Gastroesophageal sphincter (tissue), 4 donors: ENCODE data around the gene ERCC1. TPM values are rescaled to one million over a fixed set of nuclear protein-coding genes. Genes with fewer than 3 reads are reported as not detected.

Experiments used
- ATAC-seq: fragments of 150-250 bp; one replicate; pipeline ENCODE4 v1.9.1; 2016; ENCODE audit warnings: mild to moderate bottlenecking, moderate library complexity
- H3K27ac ChIP-seq, 4 donors: fragments of 200-600 bp; sonication (generic) in 3 of 4; 1 replicate in 3 of 4; 2 replicates in 1 of 4; pipeline ENCODE4 v1.5.1; 2016 to 2019
- H3K27me3 ChIP-seq: fragments of 200-600 bp; sonication (generic); one replicate; pipeline ENCODE4 v1.5.1; 2019
- H3K36me3 ChIP-seq, 2 donors: fragments of 200-600 bp; sonication (generic); one replicate each; pipeline ENCODE4 v1.5.1; 2019; ENCODE audit warnings: control low read depth in 1 of 2
- H3K4me1 ChIP-seq, 3 donors: fragments of 200-600 bp; sonication (generic); 1 replicate in 2 of 3; 2 replicates in 1 of 3; pipeline ENCODE4 v1.5.1; 2016 to 2019; ENCODE audit warnings: control low read depth in 2 of 3
- H3K4me3 ChIP-seq, 2 donors: fragments of 200-600 bp; sonication (generic); one replicate each; pipeline ENCODE4 v1.5.1; 2019; ENCODE audit warnings: mild to moderate bottlenecking in 1 of 2, moderate library complexity in 1 of 2
- H3K9me3 ChIP-seq, 3 donors: fragments of 200-600 bp; sonication (generic); one replicate each; pipeline ENCODE4 v1.5.1; 2017 to 2019; ENCODE audit warnings: control low read depth in 2 of 3
- CTCF ChIP-seq, 4 experiments: fragments of 200-600 bp in 2 of 4; fragments of 450-650 bp in 2 of 4; sonication (generic) in 1 of 4; IDR thresholded peaks; one replicate each; pipeline ENCODE4 v1.5.1; 2017 to 2019; ENCODE audit warnings: antibody characterized with exemption in 4 of 4, mild to moderate bottlenecking in 2 of 4, moderate library complexity in 2 of 4
- EP300 ChIP-seq: sonication (generic); formaldehyde crosslinking; IDR thresholded peaks from one replicate; pipeline ENCODE4 v1.6.1; 2017; ENCODE audit warnings: antibody characterized with exemption, mild to moderate bottlenecking
- POLR2A ChIP-seq, 2 donors: fragments of 450-650 bp; IDR thresholded peaks; one replicate each; pipeline ENCODE4 v1.6.1; 2017; ENCODE audit warnings: antibody characterized with exemption in 2 of 2, mild to moderate bottlenecking in 2 of 2, moderate library complexity in 1 of 2
- POLR2AphosphoS5 ChIP-seq: sonication (generic); formaldehyde crosslinking; IDR thresholded peaks from one replicate; pipeline ENCODE4 v1.6.1; 2017; ENCODE audit warnings: antibody characterized with exemption
- WGBS, 2 donors: methylation state at CpG; one replicate each; pipeline ENCODE4 v1.1.5; 2018; ENCODE audit warnings: low coverage in 1 of 2; 5-methylcytosine and 5-hydroxymethylcytosine counted together
- total RNA-seq, 4 donors: library from RNA; depleted of rRNA; stranded (reverse); fragments of >200 nt; gene quantifications; one replicate each; pipeline ENCODE4 v1.1.0, GENCODE V29; 2016

The ERCC1 gene
- total RNA-seq, 4 donors from 2014 or later, result 52.7 to 84.6 (median 68.4) TPM

GRCh38 chr19:45364696-45365095 is 59.0 kb downstream of the ERCC1 start:
- ATAC-seq, result no peak
- no peak for TF ChIP-seq CTCF (IDR thresholded peaks at IDR 0.05)
- no peak for TF ChIP-seq EP300
- TF ChIP-seq POLR2AphosphoS5, result no peak
- no peak for TF ChIP-seq POLR2A (IDR thresholded peaks at IDR 0.05)
- Histone ChIP-seq H3K4me1 (peaks cover 0 to 13% (median 0%) of the 10 kb centered on the region in 3 donors), H3K27me3 (no peaks in the 10 kb centered on the region), H3K4me3 (no peak overlapping the region), H3K9me3 (no peaks in the 10 kb centered on the region), H3K36me3 (peaks cover 0 to 56% of the 10 kb centered on the region in 2 donors), H3K27ac (no peak overlapping the region)
- WGBS, 2 donors, result no CpG with 5 or more reads among the region's 12 CpGs

- H3K27me3 ChIP-seq, result no peaks in the 10 kb centered on the region
- no peak overlapping the region for H3K27ac ChIP-seq
- no peak for TF ChIP-seq POLR2AphosphoS5
- TF ChIP-seq CTCF (IDR thresholded peaks at IDR 0.05), result no peak
- no peak for TF ChIP-seq POLR2A (IDR thresholded peaks at IDR 0.05)
- TF ChIP-seq EP300, result no peak
- H3K9me3 ChIP-seq, result no peaks in the 10 kb centered on the region
- H3K4me1 ChIP-seq, result peaks cover 0 to 6% (median 0%) of the 10 kb centered on the region in 3 donors
- no peak overlapping the region for H3K4me3 ChIP-seq
- no peak for ATAC-seq
- WGBS, 2 donors, result 80% methylated on average over 1 of the region's 44 CpGs; no CpG with 5 or more reads in 1 of the 2 donors
- H3K36me3 ChIP-seq, result peaks cover 0 to 63% of the 10 kb centered on the region in 2 donors
These were observed 59.8 kb downstream of the ERCC1 start for GRCh38 chr19:45363861-45364459.

DNA sequence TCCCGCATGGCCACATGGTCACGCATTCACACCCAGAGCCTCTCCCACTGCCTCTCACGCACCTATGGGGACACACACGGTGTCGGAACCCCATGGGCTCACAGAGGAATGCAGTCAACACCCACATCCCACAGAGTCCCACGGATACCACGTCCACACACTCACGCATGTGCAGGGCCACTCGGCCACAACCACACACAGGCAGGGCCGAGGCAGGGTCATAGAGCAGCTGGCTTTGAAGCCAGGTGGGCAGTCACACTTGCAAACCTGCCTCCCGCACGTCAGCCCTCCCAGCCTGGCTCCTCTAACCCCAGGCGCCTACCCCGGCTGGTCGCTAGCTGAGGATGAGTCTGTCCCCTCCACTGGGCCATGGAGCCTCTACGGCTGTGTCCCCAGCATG is 61.4 kb downstream of the ERCC1 start:
- H3K9me3 ChIP-seq, result no peaks in the 10 kb centered on the region
- H3K27ac ChIP-seq, result no peak overlapping the region
- H3K27me3 ChIP-seq, result no peaks in the 10 kb centered on the region
- no peaks in the 10 kb centered on the region for H3K4me1 ChIP-seq
- H3K36me3 ChIP-seq, result peaks cover 0 to 75% of the 10 kb centered on the region in 2 donors
- H3K4me3 ChIP-seq, result no peak overlapping the region
- WGBS, 2 donors, result no CpG with 5 or more reads among the region's 16 CpGs
- ATAC-seq, result no peak
- TF ChIP-seq EP300, result no peak
- no peak for TF ChIP-seq POLR2A (IDR thresholded peaks at IDR 0.05)
- TF ChIP-seq CTCF (IDR thresholded peaks at IDR 0.05), result no peak

GRCh38 chr19:45361608-45362007 is 62.1 kb downstream of the ERCC1 start:
- TF ChIP-seq POLR2A (IDR thresholded peaks at IDR 0.05), result no peak
- no peak for TF ChIP-seq EP300
- TF ChIP-seq POLR2AphosphoS5, result no peak
- TF ChIP-seq CTCF (IDR thresholded peaks at IDR 0.05), result no peak
- H3K27me3 ChIP-seq, result no peaks in the 10 kb centered on the region
- H3K9me3 ChIP-seq, result no peaks in the 10 kb centered on the region
- H3K27ac ChIP-seq, result no peak overlapping the region
- H3K4me1 ChIP-seq, result no peaks in the 10 kb centered on the region
- WGBS, 2 donors, result 87 to 100% methylated on average over 3 to 8 of the region's 14 CpGs
- ATAC-seq, result no peak
- peaks cover 0 to 82% of the 10 kb centered on the region in 2 donors for H3K36me3 ChIP-seq
- H3K4me3 ChIP-seq, result no peak overlapping the region

DNA sequence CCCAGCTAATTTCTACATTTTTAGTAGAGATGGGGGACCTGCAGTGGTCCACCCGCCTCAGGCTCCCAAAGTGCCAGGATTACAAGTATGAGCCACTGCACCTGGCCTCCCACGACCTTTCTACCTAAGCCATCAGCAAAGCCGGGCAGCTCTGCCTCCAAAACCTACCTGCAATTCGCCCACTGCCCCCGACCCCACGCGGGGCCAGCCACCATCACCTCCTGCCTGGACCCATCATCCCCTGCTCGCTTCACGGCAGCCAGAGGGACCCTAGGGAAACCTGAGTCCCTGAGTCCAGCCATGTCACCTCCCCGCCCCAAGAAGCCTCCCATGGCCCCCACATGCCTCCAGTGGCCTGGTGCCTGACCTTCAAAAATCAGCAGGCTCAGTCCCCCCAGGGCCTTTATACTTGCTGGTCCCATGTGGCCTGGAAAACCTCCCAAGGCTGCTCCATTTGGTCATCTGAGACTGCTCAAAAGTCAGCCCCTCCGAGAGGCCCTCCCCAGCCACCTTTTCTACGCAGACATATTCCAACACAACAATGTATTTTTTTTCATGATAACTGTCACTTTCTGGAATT is 65.4 kb downstream of the ERCC1 start:
- H3K27ac ChIP-seq, result no peak overlapping the region
- no peaks in the 10 kb centered on the region for H3K4me1 ChIP-seq
- WGBS, 2 donors, result 91 to 92% methylated on average over 3 to 7 of the region's 12 CpGs
- ATAC-seq, result no peak
- H3K4me3 ChIP-seq, result no peak overlapping the region
- H3K36me3 ChIP-seq, result peaks cover 0 to 93% of the 10 kb centered on the region in 2 donors
- H3K27me3 ChIP-seq, result no peaks in the 10 kb centered on the region
- TF ChIP-seq POLR2A (IDR thresholded peaks at IDR 0.05) (no peak), EP300 (no peak), CTCF (IDR thresholded peaks at IDR 0.05) (no peak), POLR2AphosphoS5 (no peak)
- no peaks in the 10 kb centered on the region for H3K9me3 ChIP-seq
